GM18868 (cell line): ENCODE results near the gene CENPM.
"Not testable (repeated sequence)": the region's sequence is repeated elsewhere in the genome, so short reads cannot be mapped to it uniquely, and the experiment has no call there.

Experiments used
- ATAC-seq: cut with Tn5 transposase; IDR thresholded peaks from one replicate; pipeline ENCODE4 v1.9.1; 2021; ENCODE audit warnings: mild to moderate bottlenecking, moderate library complexity; ENCODE audit not compliant: unreplicated experiment

CENPM gene

DNA sequence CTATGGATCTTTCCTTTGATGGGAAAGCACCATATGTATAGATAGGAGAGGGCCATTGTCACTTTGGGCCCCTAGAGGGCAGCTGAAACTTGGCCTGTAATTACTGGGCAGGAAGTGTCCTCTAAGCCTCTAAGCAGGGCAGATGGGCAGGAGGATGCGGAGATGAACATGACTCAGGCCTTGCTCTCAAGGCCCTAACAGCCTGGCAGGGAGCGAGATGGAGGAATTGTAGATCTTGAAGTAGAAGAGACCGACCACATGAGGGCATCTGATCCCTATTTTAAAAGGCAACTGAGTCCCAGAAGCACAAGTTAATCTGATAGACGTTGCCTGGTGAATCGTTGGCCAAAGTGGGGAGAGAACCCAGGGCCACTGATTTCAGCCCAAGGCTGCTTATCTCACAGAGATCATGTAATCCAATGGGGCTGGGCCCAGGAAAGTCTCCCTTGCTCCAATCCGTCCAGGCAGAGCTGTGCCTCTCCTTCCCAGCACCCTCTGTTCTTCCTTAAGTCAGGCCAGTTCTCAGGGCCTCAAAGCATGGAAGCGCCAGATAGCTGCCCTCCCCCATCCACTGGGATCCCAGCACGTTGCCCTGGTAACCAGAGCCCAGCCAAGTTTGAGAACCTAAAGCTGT is 19.8 kb upstream of the CENPM start:
- no peak for ATAC-seq

DNA sequence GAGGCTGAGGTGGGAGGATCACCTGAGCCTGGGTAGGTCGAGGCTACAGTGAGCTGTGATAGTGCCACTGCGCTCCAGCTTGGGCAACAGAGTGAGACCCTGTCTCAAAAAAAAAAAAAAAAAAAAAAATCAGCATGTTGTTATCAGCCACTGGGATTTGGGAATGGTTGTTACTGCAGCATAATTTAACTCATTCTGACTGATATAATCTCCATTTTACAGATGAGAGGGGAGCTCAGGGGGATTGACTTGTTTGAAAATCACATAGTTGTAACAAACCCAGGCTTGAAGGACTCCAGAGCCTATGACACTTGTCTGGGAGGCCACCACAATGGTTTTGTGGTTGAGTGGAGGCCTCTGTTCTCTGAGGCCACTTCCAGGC is 19.3 kb upstream of the CENPM start:
- ATAC-seq, result no peak

DNA sequence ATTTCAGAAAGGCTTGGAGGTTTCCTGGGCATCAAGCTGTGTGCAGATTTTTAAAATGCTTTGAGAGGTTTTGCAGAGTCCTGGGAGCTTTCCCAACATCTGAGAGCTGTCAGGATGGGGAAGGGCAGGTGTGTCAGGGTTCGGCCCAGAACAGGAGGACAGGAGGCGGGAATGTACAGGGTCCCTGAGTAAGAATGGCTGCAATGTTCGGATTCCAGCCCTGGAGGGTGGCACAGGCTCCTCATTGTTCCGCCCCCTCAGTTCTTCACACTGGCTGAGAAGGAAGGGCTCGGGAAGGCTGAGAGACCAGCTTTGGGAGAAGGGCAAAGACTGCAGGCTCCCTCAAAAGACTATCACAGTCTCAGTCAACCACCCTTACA is 17.1 kb upstream of the CENPM start:
- no peak for ATAC-seq

DNA sequence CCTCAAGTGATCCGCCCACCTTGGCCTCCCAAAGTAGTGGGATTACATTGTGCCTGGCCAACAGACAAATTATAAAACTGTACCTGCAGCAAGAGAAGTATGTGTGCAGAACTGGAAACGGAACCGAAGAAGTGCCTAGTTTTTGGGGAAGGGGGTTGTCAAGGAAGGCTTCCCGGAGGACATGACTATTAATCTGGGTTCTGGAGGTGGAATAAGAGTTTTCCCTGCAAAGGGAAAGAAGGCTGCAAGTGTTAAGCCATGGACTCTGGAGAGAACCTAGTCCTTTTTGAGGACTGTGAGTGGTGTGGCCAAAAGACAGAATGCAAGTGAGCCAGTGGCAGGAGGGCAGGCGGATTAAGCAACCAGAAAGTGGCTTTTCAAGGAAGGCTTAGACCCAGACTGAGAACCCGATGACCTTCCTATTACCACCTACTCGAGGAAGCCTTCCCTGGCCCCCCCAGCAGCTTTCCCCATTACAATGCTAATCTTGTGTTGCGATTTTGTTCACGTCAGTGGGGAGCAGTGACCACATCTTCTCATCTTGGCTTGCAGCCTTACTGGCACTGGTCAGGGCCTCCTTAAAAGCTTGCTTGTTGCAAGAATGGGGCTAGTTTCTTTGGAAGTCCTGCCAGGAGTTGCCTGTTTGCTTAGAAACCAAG is 16.6 kb upstream of the CENPM start:
- no peak for ATAC-seq

DNA sequence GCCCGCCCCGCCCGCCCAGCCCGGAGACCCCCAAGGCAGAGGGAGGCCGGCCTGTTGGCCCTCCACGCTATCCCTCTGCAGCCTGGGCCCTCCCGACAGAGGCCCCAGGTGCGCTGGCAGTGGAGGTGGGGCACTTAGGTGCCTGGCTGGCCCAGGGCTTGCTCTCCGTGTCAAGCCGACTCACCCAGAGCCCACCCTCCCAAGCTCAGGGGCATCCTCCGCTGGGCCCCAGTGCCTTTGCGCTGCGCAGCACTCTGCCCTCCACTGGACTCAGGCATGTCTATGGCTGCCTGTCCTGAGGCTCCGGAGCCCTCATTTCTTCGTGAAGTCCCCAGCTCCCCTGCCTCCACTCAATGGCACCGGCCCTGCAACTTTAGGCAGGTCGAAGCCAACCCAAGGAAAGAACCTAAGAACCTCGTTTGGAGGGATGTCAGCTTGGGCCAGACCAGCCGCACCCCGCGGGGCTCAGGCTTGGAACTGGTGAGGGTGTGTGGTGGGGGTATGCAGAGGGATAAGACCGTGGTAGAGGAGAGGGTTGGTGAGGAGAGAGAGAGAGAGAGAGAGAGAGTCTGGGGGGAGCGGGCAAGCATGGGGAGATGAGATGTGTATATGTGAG is 11.1 kb upstream of the CENPM start:
- ATAC-seq, result no peak

DNA sequence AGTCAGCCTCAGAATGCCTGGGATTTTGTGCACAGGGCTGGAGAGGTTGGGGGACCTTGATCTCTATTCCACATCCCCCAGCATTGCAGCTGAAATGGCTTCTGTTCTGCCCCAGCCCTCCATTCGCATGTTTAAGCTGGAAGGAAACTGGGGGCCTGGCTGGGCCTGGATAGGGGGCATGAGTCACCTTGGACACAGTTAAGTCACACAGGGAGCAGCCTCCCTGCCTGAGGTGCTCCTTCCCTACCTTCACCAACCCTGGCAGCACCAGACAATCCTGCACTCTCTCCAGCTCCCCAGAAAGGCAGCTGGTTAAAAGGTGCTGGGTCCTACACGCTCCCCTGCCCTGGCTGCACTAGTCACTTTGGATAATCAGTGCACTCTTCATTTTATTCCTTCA is 5.8 kb upstream of the CENPM start:
- ATAC-seq, result no peak

DNA sequence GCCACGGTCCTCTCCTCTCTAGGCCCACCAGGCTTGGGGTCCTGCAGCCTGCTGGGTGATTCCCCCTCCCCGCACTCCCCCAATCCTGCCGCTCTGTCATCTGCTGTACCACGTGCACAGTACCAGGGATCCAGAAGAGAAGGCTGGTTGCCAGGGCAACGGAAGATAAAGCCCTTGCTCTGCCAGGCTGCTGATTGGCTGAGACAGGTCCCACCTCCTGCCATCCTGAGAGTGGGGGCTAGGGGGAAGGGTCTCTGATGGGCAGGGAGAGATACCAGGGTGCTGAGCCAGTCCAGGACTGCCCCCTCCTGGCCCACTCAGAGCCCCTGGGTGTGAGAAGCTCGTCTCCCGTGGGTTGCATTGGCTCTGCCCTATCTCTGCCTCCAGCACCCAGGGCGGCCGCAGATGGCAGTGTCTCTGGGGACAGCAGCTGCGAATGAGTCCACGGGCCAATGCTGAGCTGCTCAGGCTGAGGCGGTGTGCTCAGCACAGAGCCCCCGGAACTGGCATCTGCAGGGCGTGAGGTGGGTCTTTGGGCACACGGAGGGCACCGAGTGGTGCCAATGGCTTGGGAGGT is 5.0 kb upstream of the CENPM start, which contains the start of gene SMIM45:
Gene SMIM45, plus strand, starts transcription at position 253 of the 577 bp plus-strand sequence.
- ATAC-seq, result no peak

DNA sequence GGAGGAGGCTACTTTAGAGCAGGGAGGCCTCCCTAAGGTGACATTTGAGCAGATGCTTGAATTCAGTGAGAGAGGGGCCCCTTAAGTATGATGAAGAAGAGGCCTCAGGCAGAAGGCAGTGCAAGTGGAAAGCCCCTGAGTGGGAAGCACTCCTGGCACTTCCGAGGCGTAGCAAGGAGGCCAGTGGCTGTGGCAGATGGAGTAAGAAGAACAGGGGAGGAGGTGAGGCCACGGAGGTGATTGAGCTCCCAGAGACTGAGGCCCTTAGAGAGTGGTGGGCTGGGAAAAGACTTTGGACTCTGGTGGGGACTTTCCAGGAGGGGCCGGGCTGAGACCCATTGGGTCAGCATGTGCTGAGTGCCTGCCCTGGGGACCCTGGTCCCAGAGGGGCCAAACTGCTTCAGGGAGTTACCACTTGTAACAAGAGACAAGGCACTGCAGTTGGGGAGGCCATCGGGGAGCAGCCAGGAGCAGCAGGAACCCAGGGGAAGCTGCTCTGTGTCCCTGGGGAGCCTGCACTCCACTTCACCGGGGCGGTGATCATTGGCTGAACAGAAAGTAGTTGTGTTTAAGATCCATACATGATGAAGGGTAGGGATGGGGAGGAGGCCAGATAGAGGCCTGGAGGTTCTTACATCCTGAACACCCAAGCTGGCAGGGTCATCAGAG is 2.5 kb upstream of the CENPM start:
- no peak for ATAC-seq

DNA sequence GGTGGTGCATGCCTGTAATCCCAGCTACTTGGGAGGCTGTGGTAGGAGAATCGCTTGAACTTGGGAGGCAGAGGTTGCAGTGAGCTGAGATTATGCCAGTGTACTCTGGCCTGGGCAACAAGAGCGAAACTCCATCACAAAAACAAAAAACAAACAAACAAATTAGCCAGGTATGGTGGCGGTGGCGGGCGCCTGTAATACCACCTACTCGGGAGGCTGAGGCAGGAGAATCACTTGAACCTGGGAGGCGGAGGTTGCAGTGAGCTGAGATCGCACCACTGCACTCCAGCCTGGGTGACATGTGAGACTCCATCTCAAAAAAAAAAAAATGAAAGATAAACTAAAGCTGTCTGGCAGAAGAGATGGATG is 2.0 kb upstream of the CENPM start:
- not testable (repeated sequence) for ATAC-seq

DNA sequence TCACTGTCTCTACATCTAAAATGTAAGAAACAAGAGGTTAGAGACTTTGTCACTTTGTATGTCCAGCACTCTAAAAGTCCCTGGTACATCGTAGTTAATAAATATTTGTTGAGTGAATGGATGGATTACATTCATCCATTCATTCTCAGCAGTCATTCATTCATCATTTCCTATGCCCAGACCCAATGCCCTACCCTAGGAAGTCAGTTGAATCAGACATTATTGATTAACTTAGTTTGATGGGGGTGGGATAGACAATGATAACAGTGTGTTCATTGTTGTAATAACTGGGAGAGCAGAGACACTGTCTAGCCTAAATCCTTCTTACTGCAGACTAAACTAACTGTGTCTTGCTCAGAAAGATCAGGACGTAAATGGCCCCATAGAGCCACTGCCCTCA is 1.2 kb upstream of the CENPM start:
- no peak for ATAC-seq

DNA sequence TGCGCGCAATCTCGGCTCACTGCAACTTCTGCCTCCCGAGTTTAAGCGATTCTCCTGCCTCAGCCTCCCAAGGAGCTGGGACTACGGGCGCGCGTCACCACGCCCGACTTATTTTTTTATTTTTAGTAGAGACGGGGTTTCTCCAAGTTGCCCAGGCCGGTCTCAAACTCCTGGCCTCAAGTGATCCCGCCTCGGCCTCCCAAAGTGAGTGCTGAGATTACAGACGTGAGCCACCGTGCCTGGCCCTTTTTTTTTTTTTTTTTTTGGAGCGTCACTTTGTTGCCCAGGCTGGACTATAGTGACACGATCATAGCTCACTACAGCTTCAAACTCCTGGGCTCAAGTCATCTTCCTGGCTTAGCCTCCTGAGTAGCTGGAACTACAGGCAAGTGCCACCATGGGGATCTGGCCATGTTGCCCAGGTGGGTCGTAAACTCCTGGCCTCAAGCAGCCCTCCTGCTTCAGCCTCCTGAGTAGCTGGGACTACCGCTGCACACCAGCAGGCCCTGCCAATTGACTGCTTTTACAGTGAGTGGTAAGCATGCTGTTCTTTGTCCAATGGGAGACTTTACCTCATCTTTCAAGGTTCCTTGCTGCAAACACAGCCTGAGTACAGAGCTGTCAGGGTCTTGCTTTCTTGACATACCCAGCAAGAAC is 600 bp upstream of the CENPM start:
- ATAC-seq, result no peak

DNA sequence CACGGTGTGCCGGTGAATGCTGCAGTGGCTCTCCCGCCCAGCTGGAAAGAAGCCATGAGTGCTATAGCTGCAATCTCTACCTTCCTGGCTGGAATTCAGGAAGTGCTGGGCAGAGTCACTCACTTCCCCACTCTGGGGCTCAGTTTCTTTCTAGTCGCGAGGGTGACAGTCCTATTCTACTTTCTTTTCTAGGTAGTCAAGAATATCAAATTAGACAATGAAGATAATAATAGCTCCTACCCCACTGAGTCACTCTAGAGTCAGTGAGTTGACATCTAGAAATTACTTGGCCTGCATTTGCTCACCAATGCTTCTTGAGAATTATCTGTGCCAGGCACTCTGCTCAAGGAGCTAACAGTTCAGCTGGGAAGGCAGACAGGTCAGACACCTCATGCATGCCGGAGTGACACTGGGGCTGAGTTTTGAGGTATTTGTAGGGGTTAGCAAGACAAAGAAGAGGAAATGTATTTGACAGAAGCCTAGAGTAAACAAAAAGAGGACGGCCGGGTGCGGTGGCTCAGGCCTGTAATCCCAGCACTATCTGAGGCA is 3.2 kb downstream of the CENPM start:
- ATAC-seq, result no peak

DNA sequence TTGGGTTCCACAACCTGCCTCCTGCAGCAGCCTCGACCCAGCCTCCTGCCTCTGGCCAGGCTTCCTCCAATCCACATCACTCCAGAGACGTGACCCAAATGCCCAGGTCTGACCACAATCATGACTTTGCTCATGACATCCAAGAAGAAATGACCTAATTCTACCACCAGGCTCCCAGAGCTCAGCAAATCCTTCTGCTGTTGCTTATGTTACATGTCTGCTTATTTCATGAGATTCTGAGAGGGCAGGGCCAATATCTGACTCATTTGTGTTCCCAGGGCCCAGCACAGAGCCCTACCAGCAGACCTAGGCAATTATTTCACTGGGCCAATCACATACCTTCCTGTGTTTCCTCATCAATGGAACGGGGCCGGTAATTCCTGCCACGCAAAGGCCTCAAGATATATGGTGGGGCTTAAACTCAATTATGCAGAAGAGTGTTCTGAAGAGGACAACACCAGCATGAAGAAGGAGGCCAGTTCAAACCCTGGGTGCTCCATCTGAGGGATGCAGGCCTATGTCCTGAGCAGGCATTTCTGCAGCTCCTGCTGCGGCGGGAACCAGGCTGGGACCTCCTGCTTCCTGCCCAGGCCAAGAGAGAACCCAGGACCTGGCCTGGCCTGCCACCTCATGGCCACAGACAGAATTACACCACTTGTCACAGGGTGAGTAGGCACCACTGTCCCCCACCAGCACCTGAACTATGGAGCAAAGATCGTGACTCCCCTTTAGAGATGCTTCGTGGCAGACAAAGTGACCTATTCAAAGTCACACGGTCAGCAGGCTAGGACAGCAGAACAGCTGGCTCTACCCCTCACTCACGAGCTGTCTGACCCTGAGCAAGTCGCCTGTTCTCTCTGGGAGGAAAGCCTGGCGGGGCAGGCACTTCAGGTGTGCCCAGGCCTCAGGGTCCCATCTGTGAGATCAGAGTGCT is 5.9 kb downstream of the CENPM start:
- peak; percentile 32 for ATAC-seq

DNA sequence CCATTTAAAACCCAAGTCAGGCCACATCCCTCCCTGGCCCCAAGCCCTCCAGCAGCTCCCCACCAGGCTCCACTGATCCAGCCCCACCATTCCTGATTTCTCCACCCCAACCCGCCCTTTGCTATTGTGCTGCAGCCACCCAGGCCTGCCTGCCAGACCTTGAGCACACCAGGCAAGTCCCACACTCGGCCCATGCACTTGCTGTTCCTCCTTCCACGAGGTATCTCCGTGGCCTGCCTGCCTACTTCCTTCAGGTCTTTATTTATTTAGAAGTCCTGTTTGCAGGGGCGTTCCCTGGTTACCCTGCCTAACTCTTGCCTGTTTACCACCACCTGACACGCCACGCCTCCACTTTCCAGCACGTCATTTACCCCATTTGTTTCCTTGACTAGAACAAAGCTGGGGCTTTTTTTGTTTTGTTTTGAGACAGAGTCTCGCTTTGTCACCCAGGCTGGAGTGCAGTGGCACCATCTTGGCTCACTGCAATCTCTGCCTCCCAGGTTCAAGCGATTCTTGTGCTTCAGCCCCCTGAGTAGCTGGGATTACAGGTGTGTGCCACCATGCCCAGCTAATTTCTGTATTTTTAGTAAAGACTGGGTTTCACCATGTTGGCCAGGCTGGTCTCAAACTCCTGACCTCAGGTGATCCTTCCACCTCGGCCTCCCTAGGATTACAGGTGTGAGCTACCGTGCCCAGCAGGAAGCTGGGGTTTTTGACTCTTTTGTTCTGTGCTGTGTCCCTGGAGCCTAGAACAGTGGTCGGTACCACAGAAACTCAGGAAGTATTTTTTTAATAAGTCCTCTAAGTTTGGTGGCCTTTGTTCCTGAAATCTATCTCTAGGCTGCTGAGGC is 6.7 kb downstream of the CENPM start:
- peak; percentile 48 for ATAC-seq

DNA sequence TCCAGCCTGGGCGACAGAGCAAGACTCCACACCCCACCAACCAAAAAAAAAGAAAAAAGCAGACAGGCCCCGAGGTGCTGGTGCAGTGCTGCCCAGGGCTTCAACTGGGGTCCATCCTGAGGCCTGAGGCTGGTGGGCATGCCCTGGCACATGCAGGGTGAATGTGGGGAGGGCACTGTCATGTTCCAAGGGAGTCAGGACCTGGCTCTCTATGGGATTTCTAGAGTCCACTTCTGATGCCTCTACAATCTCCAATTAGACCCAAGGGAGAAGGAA is 10.1 kb downstream of the CENPM start:
- no peak for ATAC-seq

DNA sequence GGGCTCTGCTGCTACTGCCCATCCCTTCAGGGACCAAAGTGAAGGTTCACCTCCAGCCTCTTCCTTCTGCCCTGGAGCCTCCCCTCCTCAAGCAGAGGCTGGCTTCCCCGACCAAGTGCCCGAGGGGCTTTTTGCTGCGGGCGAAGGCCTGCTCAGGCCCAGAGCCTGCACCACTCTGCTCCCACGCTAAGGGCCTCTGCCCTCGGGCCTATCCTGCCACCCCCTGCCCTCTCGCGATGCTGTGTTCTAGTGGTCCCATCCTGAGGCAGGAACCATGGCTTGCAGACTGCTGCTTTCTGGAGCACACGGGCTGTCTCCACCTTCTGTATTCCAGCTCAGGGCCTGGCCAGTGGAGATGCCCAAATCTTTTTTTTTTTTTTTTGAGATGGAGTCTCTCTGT is 11.4 kb downstream of the CENPM start:
- ATAC-seq, result no peak

DNA sequence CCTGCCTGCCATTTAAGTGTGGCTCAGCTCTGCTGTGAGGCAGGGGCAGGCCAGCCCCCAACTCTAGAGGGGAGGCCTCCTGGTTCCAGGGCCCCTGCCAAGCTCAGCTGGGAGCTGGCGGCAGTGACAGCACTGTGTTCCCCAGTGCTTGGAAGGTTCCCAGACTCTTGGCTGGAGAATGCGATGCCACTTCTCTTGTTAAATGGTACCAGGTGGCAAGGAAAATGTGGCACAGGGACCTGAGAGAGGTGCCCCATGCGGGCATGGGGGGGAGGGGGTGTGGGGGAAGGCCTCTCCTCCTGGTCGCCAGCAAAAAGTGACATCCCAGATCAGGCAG is 12.0 kb downstream of the CENPM start:
- no peak for ATAC-seq

DNA sequence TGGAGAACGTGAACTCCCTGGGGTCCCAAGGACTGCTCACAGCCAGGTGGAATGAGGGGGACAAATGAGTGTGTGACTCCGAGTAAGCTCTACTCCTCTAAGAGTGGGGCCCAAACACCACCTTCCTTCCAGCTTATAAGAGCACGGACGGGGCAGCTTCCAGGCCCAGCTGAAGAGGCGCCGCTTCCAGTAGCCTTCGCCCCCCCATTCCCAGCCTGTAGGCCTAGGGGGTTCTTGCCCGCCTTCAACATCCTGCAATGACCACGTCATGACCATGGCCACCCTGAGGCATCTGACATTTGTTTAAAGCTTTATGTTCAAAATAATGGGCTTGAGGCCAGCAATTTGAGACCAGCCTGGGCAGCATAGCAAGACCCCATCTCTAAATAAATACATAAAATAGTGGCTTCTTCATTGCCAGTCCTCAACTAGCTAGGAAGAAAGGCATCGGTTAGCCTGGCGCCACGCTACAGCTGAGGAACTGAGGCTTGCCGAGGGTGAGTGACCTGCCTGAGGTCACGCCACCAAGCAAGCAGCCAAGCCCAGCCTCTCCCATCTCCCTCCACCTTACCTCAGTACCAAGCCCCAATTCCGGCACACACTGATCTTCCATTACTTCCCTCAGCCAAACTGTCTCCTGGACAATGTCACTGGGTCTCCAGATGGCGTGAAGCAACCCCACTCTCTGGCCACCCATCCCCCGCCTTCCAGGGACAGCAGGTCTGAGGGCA is 12.5 kb downstream of the CENPM start:
- ATAC-seq, result no peak
